GM21576 (cell line): ENCODE results near the gene RPAIN.
"Not testable (repeated sequence)": the region's sequence is repeated elsewhere in the genome, so short reads cannot be mapped to it uniquely, and the experiment has no call there.

Experiments used
- ATAC-seq: cut with Tn5 transposase; IDR thresholded peaks from one replicate; pipeline ENCODE4 v1.9.1; 2021; ENCODE audit warnings: mild to moderate bottlenecking, moderate library complexity; ENCODE audit not compliant: unreplicated experiment

RPAIN gene

GRCh38 chr17:5429191-5429887 is 9.4 kb downstream of the RPAIN start:
- ATAC-seq: no peak

- no peak for ATAC-seq
Measured at GRCh38 chr17:5430413-5430999, 10.5 kb downstream of the RPAIN start.

GRCh38 chr17:5431234-5431633 is 11.3 kb downstream of the RPAIN start:
- ATAC-seq: not testable (repeated sequence)

- no peak for ATAC-seq
Measured at GRCh38 chr17:5431949-5432556, 12.1 kb downstream of the RPAIN start.

- no peak for ATAC-seq
Measured at GRCh38 chr17:5434984-5435383, 15.0 kb downstream of the RPAIN start.

- ATAC-seq: not testable (repeated sequence)
Measured at GRCh38 chr17:5435781-5436315, 15.9 kb downstream of the RPAIN start.

GRCh38 chr17:5437721-5438317 is 17.8 kb downstream of the RPAIN start:
- ATAC-seq: no peak

GRCh38 chr17:5438716-5439445 is 18.9 kb downstream of the RPAIN start, which contains the start of gene C1QBP:
Gene C1QBP, minus strand, starts transcription at chr17:5439155. Its CDS starts 82 bp downstream, at chr17:5439073.
- ATAC-seq: peak; percentile 72

- no peak for ATAC-seq
Measured at GRCh38 chr17:5439446-5439764, 19.4 kb downstream of the RPAIN start.

GRCh38 chr17:5443728-5444127 is 23.7 kb downstream of the RPAIN start:
- no peak for ATAC-seq

GRCh38 chr17:5444209-5444608 is 24.2 kb downstream of the RPAIN start:
- no peak for ATAC-seq

GRCh38 chr17:5446786-5447185 is 26.8 kb downstream of the RPAIN start:
- no peak for ATAC-seq

GRCh38 chr17:5464717-5465507 is 44.9 kb downstream of the RPAIN start:
- no peak for ATAC-seq

- no peak for ATAC-seq
Measured at GRCh38 chr17:5466295-5466694, 46.3 kb downstream of the RPAIN start.

GRCh38 chr17:5467416-5467815 is 47.4 kb downstream of the RPAIN start:
- ATAC-seq: no peak

GRCh38 chr17:5468075-5468473 is 48.1 kb downstream of the RPAIN start:
- ATAC-seq: peak; percentile 7

GRCh38 chr17:5472511-5472910 is 52.5 kb downstream of the RPAIN start:
- no peak for ATAC-seq

GRCh38 chr17:5473906-5474305 is 53.9 kb downstream of the RPAIN start:
- ATAC-seq: no peak

GRCh38 chr17:5478992-5479391 is 59.0 kb downstream of the RPAIN start:
- no peak for ATAC-seq

- ATAC-seq: no peak
Measured at GRCh38 chr17:5480962-5481361, 61.0 kb downstream of the RPAIN start.
